ENCODE measurements around the gene PRR12.

Gene PRR12

DNA sequence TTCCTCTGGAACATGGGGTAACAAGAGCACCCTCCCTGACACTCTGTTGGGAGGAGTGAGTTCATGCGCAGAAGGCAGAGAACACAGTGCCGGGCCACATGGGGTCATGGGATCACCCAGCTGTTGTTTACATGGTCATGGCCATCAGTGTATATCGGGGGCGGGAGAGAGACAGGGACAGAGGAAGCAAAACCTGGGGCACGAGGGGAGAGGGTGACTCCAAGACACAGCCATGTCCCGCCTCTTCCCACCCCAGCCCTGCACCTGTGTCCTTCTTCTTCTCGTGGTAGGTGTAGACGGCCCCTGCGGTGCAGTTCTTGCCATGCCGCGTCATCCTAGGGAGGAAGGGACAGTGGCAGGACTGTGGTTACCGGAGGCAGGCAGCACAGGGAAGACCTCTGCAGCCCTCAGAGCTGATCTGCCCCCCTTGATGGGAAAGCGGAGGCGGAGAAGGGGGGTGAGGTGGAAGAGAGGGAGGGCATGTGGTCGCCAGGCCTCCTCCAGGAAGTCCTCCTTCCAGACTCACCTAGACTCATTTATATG is 30.6 kb upstream of the PRR12 start:
- no peak for DNase-seq (ENCODE audit: low spot score)

GRCh38 chr19:49564616-49565045 is 26.4 kb upstream of the PRR12 start:
- no peak for DNase-seq (ENCODE audit: low spot score)

- DNase-seq (ENCODE audit: low spot score) = no peak
These were observed 25.7 kb upstream of the PRR12 start for GRCh38 chr19:49565261-49565660.

GRCh38 chr19:49566302-49566701 is 24.7 kb upstream of the PRR12 start:
- no peak for DNase-seq (ENCODE audit: low spot score)

DNA sequence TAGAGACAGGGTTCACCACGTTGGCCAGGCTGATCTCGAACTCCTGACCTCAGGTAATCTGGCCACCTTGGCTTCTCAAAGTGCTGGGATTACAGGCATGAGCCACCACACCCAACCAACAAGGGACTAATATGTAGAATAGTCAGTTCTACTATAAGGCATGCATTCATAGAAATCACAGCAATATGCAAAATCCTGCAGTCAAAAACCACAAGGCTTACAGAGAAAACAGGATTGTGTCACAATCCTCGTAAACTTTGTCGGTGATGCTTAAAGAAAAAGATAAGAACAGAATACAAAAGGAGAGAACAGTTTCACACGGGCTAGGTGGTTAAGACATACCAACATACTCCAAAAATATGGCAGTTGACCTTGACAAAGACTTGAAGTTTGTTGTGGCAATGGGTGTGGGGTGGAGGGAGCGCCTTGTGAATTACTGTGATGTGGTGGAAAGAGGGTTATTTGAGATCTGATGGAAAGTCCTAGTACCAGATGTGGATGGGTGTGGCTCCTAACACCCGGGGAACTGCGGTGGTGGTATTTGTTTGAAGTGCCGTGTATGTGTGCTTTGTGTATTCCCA is 23.0 kb upstream of the PRR12 start:
- peak; percentile 100 for DNase-seq (ENCODE audit: low spot score)

GRCh38 chr19:49570138-49570856 is 20.7 kb upstream of the PRR12 start:
- peak; percentile 91 for DNase-seq (ENCODE audit: low spot score)

GRCh38 chr19:49570997-49571676 is 19.8 kb upstream of the PRR12 start:
- peak; percentile 62 for DNase-seq (ENCODE audit: low spot score)

DNA sequence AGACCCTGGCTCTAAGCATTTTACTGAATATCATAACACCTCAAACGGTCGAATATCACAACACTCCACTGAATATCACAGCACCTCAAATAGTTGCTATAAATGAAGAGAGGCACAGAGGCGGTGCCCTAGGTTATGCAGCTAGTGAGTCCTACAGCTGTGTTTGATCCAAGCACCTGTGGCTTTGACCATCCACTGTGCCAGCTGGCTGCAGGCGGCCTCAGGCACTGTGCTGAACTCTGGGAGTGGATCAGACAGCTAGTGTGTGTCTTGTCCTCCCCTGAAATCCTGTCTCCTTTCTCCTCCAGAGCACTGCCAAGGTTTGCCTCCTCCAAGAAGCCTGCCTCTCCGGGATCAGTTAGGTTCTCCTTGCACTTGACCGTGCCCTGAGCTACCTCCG is 18.0 kb upstream of the PRR12 start:
- no peak for DNase-seq (ENCODE audit: low spot score)

DNA sequence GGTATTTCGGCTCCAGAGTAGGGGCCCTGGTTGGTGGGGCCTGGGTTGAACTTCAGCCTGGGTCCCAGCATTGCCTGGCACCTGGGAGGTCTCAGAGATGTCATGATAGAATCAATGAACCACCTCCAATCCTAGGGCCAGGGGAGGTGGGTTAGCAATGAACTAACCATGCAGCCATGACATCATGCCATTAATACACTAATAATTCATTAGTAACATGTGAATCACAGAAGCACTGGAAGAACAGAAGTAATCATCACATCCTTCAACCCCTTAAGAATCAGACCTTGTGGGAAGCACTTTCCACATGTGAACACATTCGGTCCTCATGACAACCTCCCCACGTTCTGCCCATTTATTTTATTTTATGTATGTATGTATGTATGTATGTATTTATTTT is 17.6 kb upstream of the PRR12 start:
- no peak for DNase-seq (ENCODE audit: low spot score)

DNA sequence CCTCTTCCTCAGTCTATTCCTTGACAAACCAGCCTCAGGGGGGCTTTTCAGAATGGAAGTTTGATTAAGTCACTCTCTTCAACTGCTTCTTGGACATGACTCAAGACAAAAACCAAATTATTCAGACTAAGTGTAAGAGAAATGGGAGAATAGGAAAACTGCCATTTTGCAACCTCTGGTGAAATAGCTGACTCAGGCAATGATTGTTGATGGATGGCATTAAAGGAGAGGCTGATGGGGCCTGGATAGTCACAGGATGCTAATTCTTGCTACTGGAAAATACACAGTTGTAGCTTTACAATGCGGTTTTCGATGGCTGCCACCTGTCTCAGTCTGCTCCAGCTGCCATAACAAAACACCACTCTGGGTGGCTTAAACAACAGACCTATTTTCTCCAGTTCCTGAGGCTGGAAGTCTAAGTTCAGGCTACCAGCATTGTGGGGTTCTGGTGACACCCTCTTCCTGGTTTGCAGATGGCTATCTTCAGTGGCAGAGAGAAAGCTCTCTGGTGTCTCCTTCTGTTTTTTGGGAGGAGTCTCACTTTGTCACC is 16.7 kb upstream of the PRR12 start:
- DNase-seq (ENCODE audit: low spot score) = no peak

DNA sequence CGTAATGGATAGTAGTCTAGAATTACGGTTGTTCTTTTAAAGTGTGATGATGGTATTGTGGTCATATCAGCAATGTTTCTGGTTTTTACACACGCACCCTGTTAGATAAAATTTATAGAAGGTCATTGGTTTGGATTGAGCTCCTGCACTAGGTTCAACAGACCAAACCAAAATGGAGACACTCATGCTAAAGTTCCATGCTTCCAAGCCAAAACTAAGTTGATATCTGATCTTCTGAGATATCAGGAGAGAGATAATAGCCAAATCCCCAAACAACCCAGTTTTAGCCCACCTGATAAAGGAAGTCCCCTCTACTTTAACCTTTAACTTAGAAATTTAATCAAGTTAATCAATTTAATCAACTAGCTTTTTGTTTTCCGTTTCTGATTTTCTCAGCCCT is 11.8 kb upstream of the PRR12 start:
- no peak for DNase-seq (ENCODE audit: low spot score)

DNA sequence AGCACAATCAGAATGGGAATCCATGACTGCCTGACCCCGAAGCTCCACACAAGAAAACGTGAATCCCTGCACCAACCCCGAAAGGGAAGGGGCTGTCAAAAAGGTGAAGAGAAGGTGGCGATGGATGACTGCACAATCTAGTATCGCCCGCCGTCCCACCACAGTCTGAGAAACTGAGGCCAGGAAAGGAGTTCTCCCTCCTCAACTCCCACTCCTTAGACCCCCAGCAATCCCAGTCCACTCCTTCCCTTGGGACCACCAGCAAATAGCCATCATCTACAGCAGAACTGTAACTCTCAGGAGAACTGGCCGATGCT is 11.1 kb upstream of the PRR12 start:
- no peak for DNase-seq (ENCODE audit: low spot score)

- peak; percentile 98 for DNase-seq (ENCODE audit: low spot score)
These were observed 10.5 kb upstream of the PRR12 start, which contains the start of gene NOSIP for GRCh38 chr19:49580264-49581006. TSS of gene NOSIP (minus strand) at chr19:49580556. CDS start at chr19:49560691, 19,865 bp downstream.

- peak; percentile 76 for DNase-seq (ENCODE audit: low spot score)
These were observed 9.9 kb upstream of the PRR12 start, which contains the start of gene PRRG2 for GRCh38 chr19:49581007-49581508. TSS of gene PRRG2 (plus strand) at chr19:49581316. CDS start at chr19:49583220, 1,904 bp downstream.

- DNase-seq (ENCODE audit: low spot score) = no peak
These were observed 7.7 kb upstream of the PRR12 start for GRCh38 chr19:49583239-49583638.

DNA sequence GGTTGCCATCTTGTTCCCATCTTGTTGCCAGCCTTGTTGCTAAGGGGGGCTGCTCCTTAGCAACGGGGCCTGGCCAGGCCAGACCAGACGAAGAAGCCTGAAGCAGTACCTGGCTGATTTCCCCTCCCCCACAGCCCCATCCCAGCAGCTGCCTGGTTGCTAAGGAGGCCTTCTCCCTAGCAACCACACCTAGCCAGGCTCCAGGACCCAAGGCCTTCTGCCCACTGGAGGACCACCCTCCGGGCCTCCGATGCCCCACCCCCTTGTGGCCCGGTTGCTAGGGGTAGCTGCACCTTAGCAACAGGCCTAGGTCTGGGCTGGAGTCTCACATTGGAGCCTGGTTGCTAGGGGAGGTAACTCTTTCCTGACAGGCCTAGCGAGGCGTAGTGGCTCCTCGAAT is 6.0 kb upstream of the PRR12 start:
- DNase-seq (ENCODE audit: low spot score) = no peak

- DNase-seq (ENCODE audit: low spot score) = no peak
These were observed 3.8 kb upstream of the PRR12 start for GRCh38 chr19:49587227-49587626.

- peak; percentile 57 for DNase-seq (ENCODE audit: low spot score)
These were observed 2.4 kb upstream of the PRR12 start for GRCh38 chr19:49588365-49589122.

GRCh38 chr19:49589502-49589905 is 1.5 kb upstream of the PRR12 start:
- peak; percentile 42 for DNase-seq (ENCODE audit: low spot score)

- peak; percentile 99 for DNase-seq (ENCODE audit: low spot score)
These were observed 661 bp upstream of the PRR12 start for GRCh38 chr19:49590071-49590970.

Data from SW480 (cell line).